Stimulated activated CD8-positive, alpha-beta memory T cell treated with anti-CD3 and anti-CD28 coated beads, Interleukin-15, amount 100 ng/mL, for 48 hours (primary cell): Measurements from ENCODE around the gene CNBP.
A peak's percentile ranks its signal among the peaks of the same experiment; 100 is the strongest.
"Not testable (repeated sequence)": the region's sequence is repeated elsewhere in the genome, so short reads cannot be mapped to it uniquely, and the experiment has no call there.

Experiments
- DNase-seq, 2 donors: peaks; one replicate each; pipeline ENCODE4 v3.0.0-alpha.2; 2020; ENCODE audit warnings: low read depth in 2 of 2

CNBP gene

DNA sequence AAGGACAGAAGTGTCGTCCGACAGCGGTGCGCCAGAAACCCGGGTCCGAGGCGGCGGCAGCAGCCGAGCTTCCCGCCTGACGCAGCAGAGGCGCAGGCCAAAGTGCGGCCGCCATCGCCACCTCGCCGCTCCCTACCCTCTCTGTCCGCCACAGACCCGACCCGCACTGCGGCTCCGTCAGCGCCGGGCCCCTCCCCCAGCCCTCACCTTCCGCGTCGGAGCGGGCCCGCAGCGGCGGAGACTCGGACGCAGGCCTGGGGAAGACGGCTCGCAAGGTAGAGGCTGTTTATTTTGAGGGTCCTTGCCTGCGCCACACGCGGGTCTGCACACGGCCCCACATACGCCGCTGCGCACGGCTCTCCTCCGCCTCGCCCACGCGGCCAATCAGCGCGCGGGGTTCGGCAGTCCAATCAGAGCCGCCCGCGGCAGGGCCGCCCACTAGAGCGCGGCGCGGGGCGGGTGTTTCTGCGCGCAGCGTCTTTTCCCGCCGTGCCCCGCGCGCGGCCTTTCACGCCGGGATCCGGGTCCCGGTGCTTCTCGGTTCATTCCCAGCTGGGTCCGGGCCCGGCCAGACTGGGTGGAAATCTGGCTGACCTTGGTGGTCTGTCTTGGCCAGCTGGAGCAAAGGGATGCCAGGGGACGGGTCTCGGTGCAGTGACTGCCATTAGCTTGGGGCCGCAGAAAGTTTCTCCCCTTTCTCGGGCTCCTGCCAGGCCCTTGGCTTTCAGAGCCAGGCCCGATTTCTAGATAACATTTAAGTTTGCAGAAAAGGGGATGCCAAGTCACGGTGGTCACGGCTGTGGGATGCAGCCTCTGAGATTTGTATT lies at the start of gene CNBP:
CNBP (minus strand) TSS at position 328 of the 827 bp plus-strand sequence. CDS start 12,139 bp downstream, outside the sequence.
- DNase-seq = peak; percentile 90

DNA sequence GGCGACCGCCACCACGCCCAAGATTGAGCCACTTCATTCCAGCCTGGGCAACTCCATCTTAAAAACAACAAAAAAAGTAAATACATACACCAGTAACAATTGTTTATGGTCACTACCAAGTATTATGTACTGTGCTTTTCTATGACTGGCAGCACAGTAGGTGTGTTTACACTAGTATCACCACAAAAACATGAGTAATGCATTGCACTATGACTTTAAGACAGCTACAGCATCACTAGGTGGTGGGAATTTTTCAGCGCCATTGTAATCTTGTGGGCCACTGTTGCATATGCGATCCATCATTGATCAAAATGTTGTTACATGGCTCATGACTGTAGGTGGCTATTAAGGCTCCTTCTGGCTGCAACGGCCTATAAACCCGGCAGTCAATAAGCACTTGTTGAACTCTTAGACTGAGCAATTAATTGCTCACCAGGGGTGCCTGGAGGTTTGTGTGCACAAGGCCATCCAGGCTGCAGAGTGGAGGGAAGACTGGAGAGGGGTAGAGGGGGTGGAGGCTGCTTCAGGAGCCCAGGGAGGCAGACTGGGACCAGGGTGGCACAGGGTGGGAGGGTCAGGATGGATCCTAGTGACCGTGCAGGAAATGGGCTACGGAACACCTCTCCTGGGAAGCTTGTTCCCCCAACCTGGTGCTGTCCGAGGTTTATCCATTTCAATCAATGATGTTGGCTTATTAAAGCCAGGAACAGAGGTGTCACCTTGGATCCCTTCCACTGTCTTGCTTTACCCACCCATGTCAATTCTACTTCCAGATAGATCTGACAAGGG lies 47.8 kb upstream of the CNBP start:
- DNase-seq = no peak

DNA sequence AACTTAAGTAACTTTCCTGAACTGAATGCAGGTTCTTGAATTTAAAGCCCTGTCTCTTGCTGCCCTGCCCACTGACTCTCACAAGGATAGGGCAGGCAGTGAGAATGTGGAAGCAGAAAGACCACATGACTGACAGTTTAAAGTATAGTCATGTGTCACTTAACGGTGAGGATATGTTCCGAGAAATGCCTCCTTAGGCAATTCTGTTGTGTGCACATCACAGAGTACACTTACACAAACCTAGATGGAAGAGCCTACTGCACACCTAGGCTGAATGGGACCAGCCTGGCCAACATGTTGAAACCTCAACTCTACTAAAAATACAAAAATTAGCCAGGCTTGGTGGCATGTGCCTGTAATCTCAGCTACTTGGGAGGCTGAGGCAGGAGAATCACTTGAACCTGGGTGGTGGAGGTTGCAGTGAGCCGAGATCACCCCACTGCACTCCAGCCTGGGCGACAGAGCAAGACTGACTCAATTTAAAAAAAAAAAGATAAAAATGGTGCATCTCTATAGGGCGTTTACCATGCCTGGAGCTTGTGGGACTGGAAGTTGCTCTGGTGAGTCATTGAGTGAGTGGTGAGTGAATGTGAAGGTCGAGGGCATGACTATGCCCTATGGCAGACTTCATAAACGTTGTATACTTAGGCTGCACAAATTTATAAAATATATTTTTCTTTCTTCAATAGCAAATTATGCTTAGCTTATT lies 46.8 kb upstream of the CNBP start:
- no peak for DNase-seq

DNA sequence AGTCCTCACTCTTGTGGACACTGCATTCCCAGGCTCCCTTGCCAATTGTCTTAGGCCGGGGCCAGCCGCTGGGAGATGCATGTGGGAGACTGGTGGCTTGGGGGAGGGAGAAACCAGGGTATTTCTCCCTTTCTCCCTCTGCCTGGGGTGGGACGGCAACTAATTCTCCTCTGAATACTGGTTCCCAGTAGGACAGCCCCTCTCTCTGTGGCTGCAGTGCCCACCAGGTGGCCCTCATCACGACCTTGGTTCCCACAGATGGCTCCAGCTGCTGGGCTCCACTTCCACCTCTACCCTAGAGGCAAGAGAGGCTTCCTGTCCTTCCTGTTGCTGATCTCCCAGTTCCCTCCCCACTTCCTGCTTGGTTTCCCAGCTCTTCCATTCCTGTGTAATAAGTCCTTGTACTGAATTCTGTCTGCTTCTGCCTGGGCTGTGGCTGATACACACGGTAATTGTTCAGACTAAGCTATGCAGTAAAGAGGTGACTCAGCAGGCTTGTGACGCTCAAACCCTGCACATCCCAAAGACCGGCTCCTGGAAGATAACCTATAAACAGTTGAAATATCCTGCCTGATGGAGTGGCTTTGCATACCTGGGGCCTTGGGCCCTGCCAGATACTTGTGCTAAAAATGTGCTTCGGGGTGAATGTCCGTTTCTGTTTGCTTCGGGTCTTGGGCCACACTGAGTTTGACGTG lies 45.3 kb upstream of the CNBP start:
- no peak for DNase-seq

DNA sequence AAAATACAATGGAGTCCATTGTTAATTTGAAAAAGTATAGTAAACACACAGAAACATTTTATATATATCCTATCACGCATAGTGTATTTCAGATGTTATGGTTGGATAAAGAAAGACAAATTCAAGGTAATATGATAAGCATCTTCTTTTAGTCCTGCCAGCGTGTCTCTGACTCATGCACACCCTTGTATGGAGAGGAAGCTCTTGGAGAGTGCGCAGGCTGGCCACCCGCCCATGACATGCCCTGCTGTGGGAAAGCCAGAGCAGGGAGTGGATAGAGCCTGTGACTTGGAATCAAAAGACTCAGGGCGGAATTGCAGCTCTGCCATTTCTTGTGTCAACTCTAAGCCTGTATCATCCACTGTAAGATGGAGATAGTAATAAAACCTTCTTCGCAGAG lies 42.7 kb upstream of the CNBP start:
- no peak for DNase-seq

DNA sequence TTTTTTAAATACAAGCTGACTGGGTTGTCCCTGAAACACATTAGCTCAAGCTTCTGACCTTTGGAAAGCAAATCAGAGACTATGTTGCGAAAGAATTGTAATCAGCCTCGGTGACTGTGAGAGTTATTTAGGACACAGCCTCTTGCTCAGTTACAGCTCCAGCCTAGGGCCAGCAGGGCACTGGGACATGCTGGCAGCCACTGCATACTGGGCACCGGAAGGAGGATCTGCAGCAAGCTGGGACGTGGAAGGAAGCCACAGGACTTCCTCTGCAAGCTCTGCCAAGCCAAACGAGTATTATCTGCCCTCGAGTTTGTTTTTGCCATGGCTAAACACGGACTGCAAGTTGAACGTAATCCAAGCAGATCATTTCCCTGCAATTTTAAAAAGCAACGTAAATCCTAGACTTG lies 41.3 kb upstream of the CNBP start:
- DNase-seq = no peak

DNA sequence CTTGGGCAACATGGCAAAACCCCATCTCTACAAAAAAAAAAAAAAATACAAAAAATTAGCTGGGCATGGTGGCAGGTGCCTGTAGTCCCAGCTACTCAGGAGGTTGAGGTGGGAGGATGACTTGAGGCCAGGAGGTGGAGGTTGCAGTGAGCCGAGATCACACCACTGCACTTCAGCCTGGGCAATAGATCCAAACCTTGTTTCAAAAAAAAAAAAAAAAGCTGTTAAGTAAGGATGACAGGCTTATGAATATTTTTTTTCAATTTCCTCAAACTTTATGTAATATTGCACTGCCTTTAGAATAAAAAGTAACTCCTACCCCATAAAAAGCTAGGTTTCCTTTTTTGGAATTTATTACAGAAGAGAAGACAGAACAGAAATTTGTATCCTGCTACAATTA lies 40.7 kb upstream of the CNBP start:
- not testable (repeated sequence) for DNase-seq

DNA sequence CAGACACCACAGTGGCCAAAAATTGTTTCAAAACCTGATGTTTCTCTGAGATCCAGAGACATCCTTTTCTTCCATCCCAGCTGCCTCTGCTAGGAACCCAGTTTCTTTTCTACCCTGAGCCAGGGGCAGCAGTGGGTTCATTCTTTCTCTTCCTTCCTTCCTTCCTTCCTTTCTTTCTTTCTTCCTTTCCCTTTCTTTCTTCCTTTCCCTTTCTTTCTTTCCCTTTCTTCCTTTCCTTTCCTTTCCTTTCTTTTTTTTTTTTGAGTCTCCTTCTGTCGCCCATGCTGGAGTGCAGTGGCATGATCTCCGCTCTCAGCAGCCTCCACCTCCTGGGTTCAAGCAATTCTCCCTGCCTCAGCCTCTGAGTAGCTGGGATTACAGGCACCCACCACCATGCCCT lies 35.0 kb upstream of the CNBP start:
- DNase-seq = no peak

DNA sequence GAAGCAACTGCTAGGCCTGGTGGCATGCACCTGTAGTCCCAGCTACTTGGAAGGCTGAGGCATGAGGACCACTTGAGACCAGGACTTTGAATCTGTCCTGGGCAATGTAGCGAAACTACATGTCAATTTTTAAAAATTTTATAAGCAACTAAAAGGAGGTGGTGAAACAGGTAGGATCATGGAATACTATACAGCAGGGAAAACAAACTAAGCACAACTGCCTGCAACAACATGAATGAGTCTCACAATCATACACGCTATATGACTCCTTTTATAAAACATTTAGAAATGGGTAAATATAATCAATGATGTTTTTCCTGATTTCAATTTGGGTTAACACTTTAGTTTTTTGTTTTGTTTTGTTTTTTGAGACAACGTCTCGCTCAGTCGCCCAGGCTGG lies 29.5 kb upstream of the CNBP start:
- DNase-seq = no peak

DNA sequence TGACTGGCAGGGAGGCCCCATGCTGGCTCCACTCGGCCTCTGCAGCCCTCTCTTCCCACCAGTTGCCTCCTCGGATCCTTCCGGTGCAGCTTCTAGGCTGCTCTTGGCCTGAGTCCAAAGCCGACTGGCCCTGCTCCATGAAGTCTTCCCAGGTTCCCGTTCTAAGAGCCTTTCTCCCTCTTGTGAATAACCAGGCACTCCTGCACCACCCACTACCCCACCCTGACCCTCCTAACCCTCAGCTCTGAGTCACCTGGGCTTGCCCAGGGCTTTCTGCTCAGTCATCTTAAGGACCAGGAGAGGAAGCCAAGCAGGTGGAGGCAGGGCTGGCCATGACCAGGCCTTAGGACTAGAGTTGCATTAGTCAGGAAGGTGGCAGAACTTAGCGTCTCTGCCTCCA lies 28.1 kb upstream of the CNBP start:
- DNase-seq = no peak

DNA sequence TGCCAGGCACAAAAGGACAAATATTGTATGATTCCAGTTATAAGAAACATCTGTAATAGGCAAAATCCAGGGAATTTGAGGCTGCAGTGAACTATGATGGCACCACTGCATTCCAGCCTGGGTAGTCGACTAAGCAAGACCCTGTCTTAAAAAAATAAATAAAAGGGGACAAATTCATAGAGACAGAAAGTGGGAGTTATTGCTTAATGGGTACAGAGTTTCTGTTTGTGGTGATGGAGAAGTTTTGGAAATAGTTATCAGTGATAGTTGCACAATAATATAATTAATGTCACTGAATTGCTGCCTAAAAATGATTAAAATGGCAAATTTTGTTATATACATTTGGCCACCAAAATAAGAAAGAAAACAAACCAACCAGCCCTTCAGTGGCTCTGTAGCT lies 27.6 kb upstream of the CNBP start:
- DNase-seq = no peak

DNA sequence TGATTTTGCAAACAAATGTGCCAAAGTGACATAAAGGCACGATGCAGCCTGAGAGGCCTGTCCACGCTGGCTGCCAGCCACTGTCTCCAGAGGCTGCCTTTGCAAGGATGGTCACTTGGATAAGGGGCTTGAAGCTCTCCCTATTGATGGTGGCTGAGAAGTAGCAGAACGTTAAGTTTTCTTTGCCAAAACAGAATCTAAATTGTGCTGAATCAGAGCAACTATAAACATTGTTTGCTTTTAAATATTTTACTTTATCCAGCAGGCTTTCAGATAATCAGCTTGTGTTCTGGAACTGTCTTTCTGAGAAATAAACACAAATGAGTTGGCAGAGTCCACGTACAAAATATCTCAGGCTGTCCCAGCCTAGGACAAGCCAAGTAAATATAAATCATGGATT lies 23.8 kb upstream of the CNBP start:
- no peak for DNase-seq

DNA sequence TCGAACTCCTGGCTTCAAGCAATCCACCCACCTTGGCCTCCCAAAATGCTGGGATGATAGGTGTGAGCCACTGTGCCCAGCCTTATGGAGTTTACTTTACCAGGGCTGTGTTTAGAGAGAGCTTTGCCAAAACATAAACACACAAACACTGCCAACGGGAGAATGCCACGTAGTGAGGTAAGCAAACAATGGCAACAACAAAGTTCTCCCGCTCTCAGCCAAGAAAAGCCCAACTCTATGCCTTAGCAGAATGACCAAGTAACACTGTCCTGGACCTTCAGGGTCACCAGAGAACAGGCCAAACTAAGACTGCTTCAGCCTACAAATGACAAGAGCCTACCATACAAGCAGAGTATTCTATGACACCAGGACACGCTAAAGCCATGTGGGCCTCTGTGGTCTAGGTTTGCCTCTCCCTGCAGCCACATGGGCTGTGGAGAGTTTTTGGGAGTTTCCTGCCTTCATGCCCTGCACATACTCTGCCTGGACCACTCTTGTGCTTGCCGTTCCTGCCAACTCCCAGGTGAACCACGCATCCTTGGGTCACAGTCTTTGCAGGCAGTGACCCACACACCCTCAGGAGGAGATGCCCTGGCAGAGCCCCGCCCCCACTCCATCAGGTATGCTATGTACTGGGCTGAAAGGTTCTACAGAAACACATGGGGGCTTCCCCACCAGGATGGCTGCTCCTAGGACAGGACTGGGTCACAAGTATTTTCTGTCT lies 21.6 kb upstream of the CNBP start:
- DNase-seq = no peak

DNA sequence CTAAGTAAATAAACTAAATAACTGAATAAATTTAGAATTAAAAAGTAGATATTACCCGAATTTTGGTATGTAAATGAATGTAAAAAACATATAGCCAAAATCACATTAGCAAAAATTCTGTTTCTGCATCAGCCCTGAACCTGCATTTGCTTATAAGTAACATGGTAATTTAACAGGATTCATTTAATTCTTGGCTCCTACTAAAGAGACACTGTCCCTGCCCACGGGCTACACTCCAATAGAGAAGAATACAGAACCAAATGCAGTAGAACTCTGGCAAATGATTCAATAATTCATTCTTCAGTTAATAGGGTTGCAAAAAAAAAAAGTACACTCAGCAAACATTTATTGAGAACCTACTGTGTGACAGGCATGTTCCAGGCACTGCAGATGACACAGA lies 20.8 kb upstream of the CNBP start:
- no peak for DNase-seq

DNA sequence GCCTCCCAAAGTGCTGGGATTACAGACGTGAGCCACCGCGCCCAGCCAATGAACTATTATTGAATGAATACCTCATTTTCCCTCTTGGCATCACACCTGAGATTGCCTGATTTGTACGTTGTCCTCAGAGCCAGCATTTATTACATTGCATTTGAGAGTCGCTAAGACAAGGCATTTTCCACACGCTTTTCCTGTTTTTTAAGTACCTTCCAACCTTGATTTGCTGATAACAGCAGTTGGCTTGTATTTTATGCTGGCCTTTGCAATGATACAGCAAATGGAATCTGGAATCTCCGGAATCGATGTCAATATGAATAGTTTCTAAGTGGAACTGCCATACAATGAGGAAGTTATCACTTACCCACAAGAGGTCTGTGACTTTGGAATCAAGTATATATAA lies 15.7 kb upstream of the CNBP start:
- no peak for DNase-seq

DNA sequence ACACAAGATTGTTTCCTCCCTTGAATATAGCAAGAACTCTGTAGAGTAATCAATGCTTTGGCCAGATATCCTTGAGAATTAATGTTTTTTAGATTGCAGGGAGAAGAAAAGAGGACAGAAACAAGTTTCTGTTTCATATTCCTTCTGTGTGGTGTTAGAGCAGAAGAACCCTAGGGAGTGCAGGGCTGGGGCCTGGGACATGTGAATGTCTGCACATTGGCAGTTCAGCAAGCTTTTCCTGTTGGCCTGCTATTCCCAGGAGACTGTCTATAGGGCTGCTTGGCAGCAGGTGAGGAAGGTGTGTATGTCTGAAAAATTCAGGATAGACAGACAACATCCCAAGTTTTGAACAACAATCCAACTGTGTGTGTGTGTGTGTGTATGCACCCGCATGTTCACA lies 13.6 kb upstream of the CNBP start:
- no peak for DNase-seq

DNA sequence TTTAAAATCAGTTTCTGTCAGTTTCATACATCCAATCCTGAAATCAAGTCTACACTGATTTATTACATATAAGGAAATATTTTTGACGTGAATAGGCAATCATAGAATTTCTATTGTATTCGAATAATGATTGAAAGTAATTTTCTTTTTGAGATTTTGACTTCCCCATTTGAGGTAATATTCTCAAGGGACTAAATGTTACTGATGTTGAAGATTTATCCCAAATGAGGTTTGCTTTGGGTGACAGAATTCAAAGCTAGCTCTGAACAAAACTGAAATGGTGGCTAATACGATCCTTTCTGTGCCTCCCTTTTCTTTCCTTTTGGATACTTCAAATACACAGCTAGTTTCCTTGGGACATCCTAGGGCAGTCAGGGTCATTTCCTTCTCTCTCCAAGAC lies 12.9 kb upstream of the CNBP start:
- DNase-seq = no peak

DNA sequence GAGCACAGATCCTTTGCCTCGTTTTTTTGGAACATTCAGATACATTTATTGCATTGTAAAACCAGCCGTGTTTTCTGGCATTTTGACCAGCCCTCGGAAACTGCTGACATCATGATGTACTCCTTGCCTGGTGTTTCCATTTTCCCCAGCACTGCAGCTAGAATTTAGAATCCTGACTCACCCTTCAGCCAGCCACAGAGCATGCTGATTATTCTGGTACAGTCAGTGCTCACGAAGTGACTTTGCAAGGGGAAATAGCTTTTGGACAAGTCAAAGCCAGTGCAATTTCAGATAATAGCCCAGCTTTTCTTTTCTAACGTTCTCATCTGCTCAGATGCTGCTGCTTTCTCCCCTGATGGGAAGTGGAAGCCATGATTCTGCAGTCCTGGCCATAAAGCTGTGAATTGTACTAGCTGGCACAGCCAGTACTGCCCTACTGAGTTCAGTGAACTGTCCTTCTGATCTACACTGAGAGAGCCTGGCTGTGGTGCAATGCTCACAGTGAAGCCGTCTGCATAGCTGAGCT lies 12.1 kb upstream of the CNBP start:
- DNase-seq = no peak

DNA sequence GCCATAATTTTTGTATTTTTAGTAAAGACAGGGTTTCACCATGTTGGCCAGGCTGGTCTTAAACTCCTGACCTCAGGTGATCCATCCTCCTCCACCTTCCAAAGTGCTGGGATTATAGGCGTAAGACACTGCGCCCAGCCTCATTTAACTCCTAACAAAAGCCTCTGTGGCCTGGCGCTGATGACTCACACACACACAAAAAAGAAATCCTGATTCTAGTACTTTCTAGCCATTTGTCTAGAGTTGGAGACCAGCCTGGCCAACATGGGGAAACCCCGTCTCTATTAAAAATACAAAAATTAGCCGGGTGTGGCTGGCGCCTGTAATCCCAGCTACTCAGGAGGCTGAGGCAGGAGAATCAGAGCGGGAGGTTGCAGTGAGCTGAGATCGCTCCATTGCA lies 6.1 kb upstream of the CNBP start:
- not testable (repeated sequence) for DNase-seq

DNA sequence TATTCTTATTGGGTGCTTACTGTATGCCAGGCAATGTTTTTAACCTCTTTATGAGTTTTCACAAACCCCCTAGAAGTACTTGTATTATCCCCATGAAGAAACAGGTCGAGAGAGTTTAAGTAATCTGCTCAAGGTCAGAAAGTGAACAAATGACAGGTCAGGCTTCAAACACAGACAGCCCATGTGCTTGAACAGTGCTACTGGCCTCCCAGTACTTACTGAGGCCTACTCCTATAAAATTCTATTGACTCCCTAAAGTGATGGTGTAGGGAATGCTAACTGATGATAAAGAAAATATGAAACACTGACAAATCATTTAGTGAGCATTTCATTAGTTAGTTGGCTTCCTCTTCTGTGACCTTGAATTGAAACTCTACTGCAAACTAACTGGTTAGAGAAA lies 4.2 kb upstream of the CNBP start:
- DNase-seq = no peak

DNA sequence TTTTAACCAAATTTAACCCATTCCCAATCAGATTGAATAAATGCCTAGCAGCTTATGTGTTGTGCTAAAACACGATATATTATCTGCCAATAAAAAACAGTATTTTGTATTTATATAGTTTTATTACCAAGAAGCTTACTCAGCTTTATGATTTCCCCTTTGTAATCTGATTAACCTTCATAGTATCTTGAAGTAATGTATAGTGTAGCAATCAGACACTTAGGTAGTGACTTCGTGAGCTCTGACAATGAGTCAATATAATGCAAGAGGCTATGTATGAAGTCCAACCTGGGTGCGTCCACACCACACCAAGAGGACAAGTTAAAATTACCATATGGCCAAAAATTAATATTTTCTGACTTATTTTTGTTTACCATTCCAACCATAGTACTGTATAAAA lies 2.1 kb upstream of the CNBP start:
- DNase-seq = no peak
